WTC11 (cell line): Measurements from ENCODE around the gene MCAT. TPM values are rescaled to one million over a fixed set of nuclear protein-coding genes. Genes with fewer than 3 reads are reported as not detected.

Source experiments
- ATAC-seq: fragments of 200-7000 bp; cut with Tn5 transposase; 2 replicates; pipeline ENCODE4 v1.10.0; 2021; ENCODE audit warnings: mild to moderate bottlenecking, moderate library complexity
- CTCF ChIA-PET: fragments of 300-600 bp; sonication (Branson Sonifier 250); formaldehyde crosslinking; loops from one replicate; lab custom pipeline; 2021; ENCODE audit warnings: antibody characterized with exemption; lab: Charles Lee
- POLR2A ChIA-PET: fragments of 350-600 bp; sonication (Branson Sonifier 250); formaldehyde crosslinking; loops from one replicate; lab custom pipeline; 2021; ENCODE audit warnings: antibody characterized with exemption; lab: Charles Lee
- DNase-seq: peaks from one replicate; pipeline ENCODE4 v3.0.0; 2021; ENCODE audit warnings: low spot score
- H3K27ac Mint-ChIP-seq: 2 replicates; pipeline ENCODE4 v1.8.0; 2021; ENCODE audit warnings: mixed read lengths
- H3K27me3 Mint-ChIP-seq: 2 replicates; pipeline ENCODE4 v1.8.0; 2021; ENCODE audit warnings: low read depth, mild to moderate bottlenecking, moderate library complexity, mixed read lengths
- H3K36me3 Mint-ChIP-seq: 2 replicates; pipeline ENCODE4 v1.8.0; 2021; ENCODE audit warnings: mixed read lengths
- H3K4me1 Mint-ChIP-seq: 2 replicates; pipeline ENCODE4 v1.8.0; 2022; ENCODE audit warnings: mixed read lengths
- H3K4me3 Mint-ChIP-seq: 2 replicates; pipeline ENCODE4 v1.8.0; 2021; ENCODE audit warnings: mild to moderate bottlenecking, moderate library complexity, mixed read lengths
- H3K9me3 Mint-ChIP-seq: 2 replicates; pipeline ENCODE4 v1.8.0; 2021; ENCODE audit warnings: mixed read lengths
- ATF2 ChIP-seq: sonication (generic); formaldehyde crosslinking; IDR thresholded peaks from 2 replicates; pipeline ENCODE4 v1.8.1; 2022; ENCODE audit warnings: low read depth, missing genetic modification reagents, borderline replicate concordance
- ATF3 ChIP-seq: sonication (generic); formaldehyde crosslinking; conservative IDR thresholded peaks from 2 replicates; pipeline ENCODE4 v1.8.1; 2022; ENCODE audit warnings: mild to moderate bottlenecking, missing genetic modification reagents
- CBFB ChIP-seq: sonication (generic); formaldehyde crosslinking; IDR thresholded peaks from 2 replicates; pipeline ENCODE4 v1.8.1; 2022; ENCODE audit warnings: mild to moderate bottlenecking, low read depth, missing genetic modification reagents
- CDX4 ChIP-seq: fragments of 250-450 bp; sonication (Bioruptor Pico); IDR thresholded peaks from 2 replicates; pipeline ENCODE4 v1.9.0; 2021; ENCODE audit warnings: moderate library complexity, mild to moderate bottlenecking, inconsistent platforms, borderline replicate concordance
- E2F4 ChIP-seq: sonication (generic); formaldehyde crosslinking; IDR thresholded peaks from 2 replicates; pipeline ENCODE4 v1.8.1; 2022; ENCODE audit warnings: low read depth, mild to moderate bottlenecking, moderate library complexity, missing genetic modification reagents, borderline replicate concordance
- E2F5 ChIP-seq: sonication (generic); formaldehyde crosslinking; IDR thresholded peaks from 2 replicates; pipeline ENCODE4 v1.8.1; 2022; ENCODE audit warnings: mild to moderate bottlenecking, moderate library complexity, missing genetic modification reagents
- FOXJ3 ChIP-seq: sonication (generic); formaldehyde crosslinking; IDR thresholded peaks from 2 replicates; pipeline ENCODE4 v1.9.0; 2021; ENCODE audit warnings: missing genetic modification reagents, mild to moderate bottlenecking, borderline replicate concordance
- FOXK1 ChIP-seq: sonication (generic); formaldehyde crosslinking; IDR thresholded peaks from 2 replicates; pipeline ENCODE4 v1.8.0; 2022; ENCODE audit warnings: mild to moderate bottlenecking, moderate library complexity, missing genetic modification reagents
- MXD4 ChIP-seq: fragments of 250-450 bp; sonication (Bioruptor Pico); IDR thresholded peaks from 2 replicates; pipeline ENCODE4 v1.8.0; 2021; ENCODE audit warnings: mild to moderate bottlenecking, moderate library complexity, borderline replicate concordance
- NFE2L1 ChIP-seq: sonication (generic); formaldehyde crosslinking; IDR thresholded peaks from 2 replicates; pipeline ENCODE4 v1.8.1; 2023; ENCODE audit warnings: missing genetic modification reagents
- PRDM15 ChIP-seq: sonication (generic); formaldehyde crosslinking; IDR thresholded peaks from 2 replicates; pipeline ENCODE4 v1.8.0; 2022; ENCODE audit warnings: missing genetic modification reagents
- RORB ChIP-seq: fragments of 250-450 bp; sonication (Bioruptor Pico); IDR thresholded peaks from 2 replicates; pipeline ENCODE4 v1.9.0; 2021; ENCODE audit warnings: mild to moderate bottlenecking
- ZBTB21 ChIP-seq: sonication (generic); formaldehyde crosslinking; IDR thresholded peaks from 2 replicates; pipeline ENCODE4 v1.8.1; 2023; ENCODE audit warnings: mild to moderate bottlenecking, missing genetic modification reagents, borderline replicate concordance
- ZNF219 ChIP-seq: sonication (generic); formaldehyde crosslinking; IDR thresholded peaks from 2 replicates; pipeline ENCODE4 v1.8.0; 2023; ENCODE audit warnings: missing genetic modification reagents, mild to moderate bottlenecking, borderline replicate concordance
- ZNF232 ChIP-seq: sonication (generic); formaldehyde crosslinking; IDR thresholded peaks from 2 replicates; pipeline ENCODE4 v1.8.0; 2022; ENCODE audit warnings: mild to moderate bottlenecking, missing genetic modification reagents
- ZNF423 ChIP-seq: fragments of 250-450 bp; sonication (Bioruptor Pico); IDR thresholded peaks from 2 replicates; pipeline ENCODE4 v2.1.2; 2022; ENCODE audit warnings: mild to moderate bottlenecking, moderate library complexity
- ZNF512 ChIP-seq: sonication (generic); formaldehyde crosslinking; IDR thresholded peaks from 2 replicates; pipeline ENCODE4 v1.8.1; 2022; ENCODE audit warnings: missing genetic modification reagents, borderline replicate concordance
- total RNA-seq: library from RNA; stranded (reverse); gene quantifications from 3 replicates; pipeline ENCODE4 v1.2.3, GENCODE V29; 2021

Gene MCAT
- total RNA-seq, 1 experiment from 2014 or later = 18.5 TPM

GRCh38 chr22:43110927-43111623 is 32.1 kb downstream of the MCAT start (continued):
- no peak for TF ChIP-seq E2F4 (CRISPR knock-in tag)

GRCh38 chr22:43110444-43110926 is 32.7 kb downstream of the MCAT start, which contains the start of gene BIK:
TSS of gene BIK (plus strand) at chr22:43110750. CDS start at chr22:43124023, 13,273 bp downstream.
- no peak within 1 kb of the TSS for H3K27ac Mint-ChIP-seq
- peak; percentile 46 for ATAC-seq
- H3K27me3 Mint-ChIP-seq = peaks cover 76% of the 10 kb centered on the region
- H3K9me3 Mint-ChIP-seq = no peaks in the 10 kb centered on the region
- peaks cover 10% of the 10 kb centered on the region; the same call in 1 of the 2 replicates for H3K4me1 Mint-ChIP-seq
- ChIA-PET CTCF (interaction anchor here (0.6 to 2.3 kb wide), 6 partner anchors 27 to 307 kb away, joined by 3 to 5 read pairs (median 4); partner anchors contain the start of gene TTLL12), POLR2A (no interaction called here)
- TF ChIP-seq FOXK1 (peak; percentile 83; the same call in 1 of the 2 replicates), ATF2 (CRISPR knock-in tag) (no peak), ZNF232 (CRISPR knock-in tag) (no peak), PRDM15 (peak; percentile 70; the same call in 1 of the 2 replicates), ATF3 (CRISPR knock-in tag) (no peak), ZBTB21 (CRISPR knock-in tag) (0 out of 2 replicates have a peak, but pooled peaks have one; percentile 51), ZNF219 (CRISPR knock-in tag) (no peak), RORB (CRISPR knock-in tag) (no peak), ZNF423 (CRISPR knock-in tag) (no peak)
- DNase-seq = peak; percentile 74
- H3K4me3 Mint-ChIP-seq = peak within 1 kb of the TSS; percentile 71
- H3K36me3 Mint-ChIP-seq = no peaks in the 10 kb centered on the region

GRCh38 chr22:43109921-43110443 is 33.2 kb downstream of the MCAT start:
- peaks cover 74% of the 10 kb centered on the region for H3K27me3 Mint-ChIP-seq
- H3K9me3 Mint-ChIP-seq = no peaks in the 10 kb centered on the region
- ChIA-PET CTCF (interaction anchor here (0.5 to 1.0 kb wide), 7 partner anchors 28 to 308 kb away, joined by 3 to 5 read pairs (median 3); partner anchors contain the start of gene TTLL12), POLR2A (no interaction called here)
- peak; percentile 49 for DNase-seq
- H3K4me1 Mint-ChIP-seq = peaks cover 10% of the 10 kb centered on the region; the same call in 1 of the 2 replicates
- ATAC-seq = peak; percentile 36
- no peaks in the 10 kb centered on the region for H3K36me3 Mint-ChIP-seq
- peak overlapping the region; percentile 71 for H3K4me3 Mint-ChIP-seq
- no peak overlapping the region for H3K27ac Mint-ChIP-seq
- TF ChIP-seq ZNF512 = no peak
- TF ChIP-seq E2F5 (CRISPR knock-in tag) = no peak
- no peak for TF ChIP-seq ZNF423 (CRISPR knock-in tag)
- TF ChIP-seq CBFB = no peak
- no peak for TF ChIP-seq CDX4
- no peak for TF ChIP-seq MXD4
- no peak for TF ChIP-seq FOXJ3 (CRISPR knock-in tag)
- no peak for TF ChIP-seq NFE2L1 (CRISPR knock-in tag)
